LoVo (cell line): ENCODE measurements around the gene MATN1.

ENCODE experiments used
- DNase-seq: peaks from one replicate; pipeline ENCODE4 v3.0.0-alpha.2; 2016; ENCODE audit warnings: low spot score

Gene MATN1

GRCh38 chr1:30731806-30732276, 8.5 kb upstream of the MATN1 start:
- DNase-seq, result no peak

GRCh38 chr1:30731109-30731805, 7.9 kb upstream of the MATN1 start:
- no peak for DNase-seq

GRCh38 chr1:30730346-30731108, 7.1 kb upstream of the MATN1 start:
- no peak for DNase-seq

- no peak for DNase-seq
Measured at GRCh38 chr1:30729901-30730300, 6.5 kb upstream of the MATN1 start.

GRCh38 chr1:30728832-30729638, 5.7 kb upstream of the MATN1 start:
- DNase-seq, result no peak

- no peak for DNase-seq
Measured at GRCh38 chr1:30728340-30728739, 5.0 kb upstream of the MATN1 start.

GRCh38 chr1:30727824-30728223, 4.4 kb upstream of the MATN1 start:
- no peak for DNase-seq

- no peak for DNase-seq
Measured at GRCh38 chr1:30726773-30727684, 3.6 kb upstream of the MATN1 start.

- DNase-seq, result no peak
Measured at GRCh38 chr1:30726236-30726635, 2.9 kb upstream of the MATN1 start.

- no peak for DNase-seq
Measured at GRCh38 chr1:30725450-30726095, 2.2 kb upstream of the MATN1 start.

- no peak for DNase-seq
Measured at GRCh38 chr1:30724655-30725421, 1.5 kb upstream of the MATN1 start.

GRCh38 chr1:30724175-30724574, 790 bp upstream of the MATN1 start:
- DNase-seq, result no peak

GRCh38 chr1:30721812-30722537, 1.4 kb downstream of the MATN1 start:
- no peak for DNase-seq

- no peak for DNase-seq
Measured at GRCh38 chr1:30721341-30721793, 2.0 kb downstream of the MATN1 start.

GRCh38 chr1:30720271-30721223, 2.8 kb downstream of the MATN1 start:
- no peak for DNase-seq

- no peak for DNase-seq
Measured at GRCh38 chr1:30719406-30720270, 3.7 kb downstream of the MATN1 start.
